HG02571 (cell line): ENCODE results near the gene TRPM2.
"Not testable (repeated sequence)": the region's sequence is repeated elsewhere in the genome, so short reads cannot be mapped to it uniquely, and the experiment has no call there.

Source experiments
- ATAC-seq: cut with Tn5 transposase; IDR thresholded peaks from one replicate; pipeline ENCODE4 v1.9.1; 2021; ENCODE audit warnings: mild to moderate bottlenecking, moderate library complexity; ENCODE audit not compliant: unreplicated experiment

The TRPM2 gene

DNA sequence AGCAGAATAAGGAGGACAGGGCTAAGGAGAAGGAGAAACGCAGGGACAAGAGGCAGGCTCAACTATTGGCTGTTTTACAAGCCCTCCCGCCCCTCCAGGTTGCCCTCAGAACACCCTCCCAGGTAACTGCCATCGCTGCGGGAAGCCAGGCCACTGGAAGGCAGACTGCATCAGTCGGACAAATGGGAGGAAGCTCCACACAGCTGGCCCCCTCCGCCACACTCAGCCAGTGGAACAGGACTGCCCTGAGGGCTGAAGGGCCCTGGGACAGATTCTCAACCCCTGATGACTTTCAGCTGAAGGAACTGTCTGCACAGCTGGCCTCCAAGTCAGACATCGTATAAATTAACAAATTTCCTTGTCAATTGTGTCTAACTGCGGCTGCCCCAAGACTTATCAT lies 123.7 kb downstream of the TRPM2 start:
- no peak for ATAC-seq

DNA sequence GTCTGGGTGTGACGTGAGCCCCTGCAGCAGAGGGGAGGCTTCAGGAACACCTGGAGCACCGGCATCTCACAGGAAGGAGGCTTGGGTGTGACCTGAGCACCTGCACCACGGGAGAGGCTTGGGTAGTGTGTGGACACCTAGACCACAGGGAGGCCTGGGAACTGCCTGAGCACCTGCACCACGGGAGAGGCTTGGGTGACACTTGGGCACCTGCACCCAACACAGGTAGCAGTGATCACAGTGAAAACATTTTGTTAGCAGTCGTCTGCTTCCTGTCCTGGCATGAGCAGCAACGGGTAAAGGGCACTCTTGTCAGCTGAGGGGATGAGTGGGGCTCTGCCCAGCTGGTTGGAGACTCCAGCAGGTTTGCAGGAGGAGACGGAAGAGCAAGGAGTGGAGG lies 124.3 kb downstream of the TRPM2 start:
- no peak for ATAC-seq

- no peak for ATAC-seq
Measured at GRCh38 chr21:44478124-44478800, 124.8 kb downstream of the TRPM2 start.

DNA sequence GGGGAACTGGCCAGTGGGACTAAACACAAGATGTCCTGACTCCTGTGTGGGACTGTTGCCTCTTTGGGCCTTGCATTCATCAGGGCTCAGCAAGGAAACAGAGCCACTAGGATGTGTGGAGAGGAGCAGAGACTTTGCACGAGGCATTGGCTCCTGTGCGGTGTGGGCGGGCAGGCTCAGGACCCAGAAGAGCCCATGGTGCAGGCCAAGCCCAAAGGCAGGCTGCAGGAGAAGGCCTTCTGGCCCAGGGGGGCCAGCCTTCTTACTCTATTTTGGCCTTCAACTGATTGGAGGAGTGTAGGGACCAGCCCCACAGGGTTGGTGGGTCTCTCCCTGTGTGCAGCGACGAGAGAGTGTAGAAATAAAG lies 125.4 kb downstream of the TRPM2 start:
- ATAC-seq, result no peak

GRCh38 chr21:44479556-44480199 lies 126.3 kb downstream of the TRPM2 start:
- ATAC-seq, result not testable (repeated sequence)

DNA sequence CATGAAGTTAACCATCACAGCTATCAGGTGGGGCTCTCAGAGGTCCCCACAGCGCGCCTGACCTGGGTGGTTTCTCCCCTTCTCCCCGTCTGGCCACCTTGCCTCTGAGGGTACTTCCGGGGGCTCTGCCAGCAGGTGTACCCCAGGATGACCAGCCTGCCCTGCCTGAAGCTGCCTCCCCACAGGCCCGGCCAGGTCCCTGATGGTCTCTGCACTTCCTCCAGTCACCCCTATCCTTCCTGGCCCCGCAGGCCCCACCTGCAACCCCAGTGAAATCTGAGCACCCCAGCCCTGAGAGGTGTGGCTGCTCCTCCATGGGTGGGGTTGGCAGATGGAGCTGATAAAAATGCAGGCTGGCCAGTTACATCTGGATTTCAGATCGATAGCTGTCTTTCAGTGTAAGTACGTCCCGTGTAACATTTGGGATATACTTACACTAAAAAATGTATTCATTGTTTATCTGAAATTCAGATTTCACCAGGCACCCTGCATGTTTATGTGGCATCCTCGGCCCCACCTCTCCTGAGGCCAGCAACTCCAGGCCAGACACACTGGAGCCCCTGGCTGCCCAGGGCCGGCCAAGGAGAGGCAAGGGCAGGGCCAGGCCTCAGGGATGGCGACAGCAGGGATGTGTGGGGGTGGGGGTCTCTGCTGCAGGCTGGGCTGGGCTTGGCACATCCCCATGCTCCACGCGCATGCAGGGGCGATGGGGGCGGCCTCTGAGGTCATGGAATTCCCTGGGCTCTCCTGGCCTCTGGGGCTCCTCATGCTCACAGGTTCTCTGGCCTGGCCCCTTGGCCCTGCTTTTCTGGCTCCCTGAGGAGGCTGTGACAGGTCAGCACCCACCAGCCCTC lies 127.0 kb downstream of the TRPM2 start:
- ATAC-seq, result no peak

- no peak for ATAC-seq
Measured at GRCh38 chr21:44482581-44483287, 129.3 kb downstream of the TRPM2 start.

DNA sequence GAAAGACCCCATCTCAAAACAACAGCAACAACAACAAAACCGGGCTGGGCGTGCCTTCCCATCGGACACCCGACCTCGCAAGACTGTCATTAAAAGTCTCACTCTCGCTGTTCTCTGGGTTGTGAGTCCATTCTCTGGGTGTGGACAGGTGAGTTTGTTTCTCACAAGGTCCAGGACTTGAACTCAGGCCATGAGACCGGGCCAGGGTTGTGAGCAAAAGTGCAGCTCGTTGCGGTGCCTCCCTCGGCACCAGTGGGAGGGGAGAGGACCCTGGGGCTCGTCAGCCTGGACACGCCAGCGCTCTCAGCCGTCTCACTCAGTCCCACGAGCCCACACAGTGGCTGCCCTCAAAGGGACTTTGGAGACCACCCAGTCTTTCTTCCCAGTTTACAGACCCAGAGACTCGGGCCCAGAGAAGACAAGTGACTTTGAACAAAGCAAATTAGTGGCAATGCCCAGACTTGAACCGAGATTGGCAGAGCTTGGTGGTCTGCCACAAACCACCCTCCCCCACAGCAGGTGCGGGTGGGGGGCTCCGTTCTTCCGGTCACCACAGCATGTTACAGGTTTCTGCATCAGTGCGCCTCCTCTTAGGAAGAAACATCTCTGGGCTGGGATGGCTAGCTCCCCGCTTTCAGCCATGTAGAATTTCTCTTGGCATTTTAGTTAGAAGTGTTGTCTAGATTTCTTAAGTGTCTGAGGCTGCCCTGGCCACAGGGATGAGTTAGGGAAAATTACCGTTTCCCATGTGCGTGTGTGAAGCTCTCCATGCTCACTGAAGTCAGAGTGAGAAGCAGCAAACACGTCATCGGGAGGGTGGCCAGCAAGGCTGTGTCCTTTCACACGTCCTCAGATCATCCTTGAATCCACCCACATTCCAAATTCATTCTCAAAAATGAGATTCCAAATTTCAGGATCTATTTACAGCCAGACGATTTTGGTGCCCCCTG lies 130.1 kb downstream of the TRPM2 start:
- no peak for ATAC-seq

GRCh38 chr21:44484498-44485253 lies 131.3 kb downstream of the TRPM2 start:
- ATAC-seq, result no peak

GRCh38 chr21:44485254-44485793 lies 131.9 kb downstream of the TRPM2 start:
- ATAC-seq, result no peak

GRCh38 chr21:44485796-44486195 lies 132.4 kb downstream of the TRPM2 start:
- ATAC-seq, result no peak

- no peak for ATAC-seq
Measured at GRCh38 chr21:44486302-44486701, 132.9 kb downstream of the TRPM2 start.

DNA sequence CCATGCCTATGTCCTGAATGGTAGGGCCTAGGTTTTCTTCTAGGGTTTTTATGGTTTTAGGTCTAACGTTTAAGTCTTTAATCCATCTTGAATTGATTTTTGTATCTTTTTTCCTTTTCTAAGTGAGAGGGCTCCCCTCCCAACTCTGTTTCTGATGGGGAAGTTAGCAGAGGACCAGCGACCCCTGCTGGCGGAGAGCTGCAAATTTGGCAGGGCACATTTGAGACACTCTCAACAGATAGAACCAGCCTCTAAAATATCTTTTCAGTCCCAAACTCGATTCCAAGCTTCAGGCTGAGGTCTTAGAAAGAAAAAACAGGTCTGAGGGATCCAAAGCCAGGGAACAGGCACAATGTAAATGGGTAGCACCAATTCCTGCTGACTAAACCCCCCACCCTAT lies 134.4 kb downstream of the TRPM2 start:
- no peak for ATAC-seq

GRCh38 chr21:44489962-44490361 lies 136.5 kb downstream of the TRPM2 start:
- no peak for ATAC-seq

GRCh38 chr21:44490405-44490804 lies 137.0 kb downstream of the TRPM2 start:
- ATAC-seq, result no peak

GRCh38 chr21:44490816-44491215 lies 137.4 kb downstream of the TRPM2 start:
- no peak for ATAC-seq
